GM23248 (cell line): Measurements from ENCODE around the gene HEPN1. TPM values are rescaled to one million over a fixed set of nuclear protein-coding genes. Genes with fewer than 3 reads are reported as not detected.

Experiments
- DNase-seq: peaks from one replicate; pipeline ENCODE4 v3.0.0-alpha.2; 2015
- H2AFZ ChIP-seq: fragments of 200-600 bp; sonication (generic); 2 replicates; pipeline ENCODE4 v1.6.1; 2016; ENCODE audit warnings: antibody characterized with exemption
- H3F3A ChIP-seq: fragments of 200-600 bp; sonication (generic); 2 replicates; pipeline ENCODE4 v1.6.1; 2016; ENCODE audit warnings: mild to moderate bottlenecking, antibody characterized with exemption, mixed run types; ENCODE audit not compliant: insufficient read depth
- H3K27ac ChIP-seq: fragments of 200-600 bp; sonication (generic); 2 replicates; pipeline ENCODE4 v1.5.1; 2016; ENCODE audit warnings: mild to moderate bottlenecking
- H3K27me3 ChIP-seq: fragments of 200-600 bp; sonication (generic); replicated peaks from 2 replicates; pipeline ENCODE4 v1.6.1; 2016; ENCODE audit warnings: mild to moderate bottlenecking; ENCODE audit not compliant: insufficient read depth
- H3K36me3 ChIP-seq: fragments of 200-600 bp; sonication (generic); 2 replicates; pipeline ENCODE4 v1.6.1; 2016; ENCODE audit warnings: low read depth, mild to moderate bottlenecking
- H3K4me1 ChIP-seq: fragments of 200-600 bp; sonication (generic); 2 replicates; pipeline ENCODE4 v1.6.1; 2016; ENCODE audit warnings: mild to moderate bottlenecking; ENCODE audit not compliant: insufficient read depth
- H3K4me2 ChIP-seq: fragments of 200-600 bp; sonication (generic); one replicate; pipeline ENCODE4 v1.6.1; 2016; ENCODE audit warnings: mild to moderate bottlenecking; ENCODE audit not compliant: unreplicated experiment
- H3K4me3 ChIP-seq: fragments of 200-600 bp; sonication (generic); 2 replicates; pipeline ENCODE4 v1.5.1; 2016; ENCODE audit warnings: mild to moderate bottlenecking
- H3K79me2 ChIP-seq: fragments of 200-600 bp; sonication (generic); 2 replicates; pipeline ENCODE4 v1.6.1; 2016; ENCODE audit warnings: mild to moderate bottlenecking; ENCODE audit not compliant: insufficient read depth
- H3K9ac ChIP-seq: fragments of 200-600 bp; sonication (generic); 2 replicates; pipeline ENCODE4 v1.6.1; 2016; ENCODE audit warnings: mild to moderate bottlenecking
- H3K9me2 ChIP-seq: fragments of 200-600 bp; sonication (generic); 2 replicates; pipeline ENCODE4 v1.6.1; 2016; ENCODE audit warnings: mixed run types, mild to moderate bottlenecking, moderate library complexity; ENCODE audit not compliant: insufficient read depth
- H3K9me3 ChIP-seq: fragments of 200-600 bp; sonication (generic); one replicate; pipeline ENCODE4 v1.6.1; 2017; ENCODE audit warnings: low read depth
- H4K20me1 ChIP-seq: fragments of 200-600 bp; sonication (generic); 2 replicates; pipeline ENCODE4 v1.6.0; 2016; ENCODE audit not compliant: insufficient read depth
- EZH2 ChIP-seq: fragments of 200-600 bp; sonication (generic); IDR thresholded peaks from 2 replicates; pipeline ENCODE4 v1.6.1; 2018; ENCODE audit warnings: antibody characterized with exemption, mild to moderate bottlenecking; ENCODE audit not compliant: insufficient read depth, poor library complexity, severe bottlenecking
- EZH2phosphoT487 ChIP-seq: fragments of 200-600 bp; sonication (generic); IDR thresholded peaks from 2 replicates; pipeline ENCODE4 v1.6.1; 2018; ENCODE audit warnings: antibody characterized with exemption, moderate library complexity, mild to moderate bottlenecking, low read depth; ENCODE audit not compliant: insufficient read depth
- WGBS, 2 experiments: methylation state at CpG; one replicate each; pipeline ENCODE4 v1.1.6; 2015 to 2017; ENCODE audit warnings: low lambda C conversion rate in 2 of 2, low coverage in 1 of 2; ENCODE audit errors: missing lambda C conversion rate in 2 of 2; 5-methylcytosine and 5-hydroxymethylcytosine counted together
- in situ Hi-C: fragments of 300-500 bp; cut with MboI; formaldehyde crosslinking; loops from 2 replicates; pipeline ENCODE4 v1.15.0; 2020
- polyA plus RNA-seq: library from polyadenylated mRNA; unstranded; fragments of >200 nt; fragmentation: Nextera tagmentation; extraction: Ambion mirVana; gene quantifications from 2 replicates; pipeline ENCODE4 v1.2.1, GENCODE V29; 2016
- total RNA-seq: library from RNA; depleted of rRNA; stranded (reverse); fragments of >200 nt; shearing (Covaris generic); gene quantifications from 2 replicates; pipeline ENCODE4 v1.2.3, GENCODE V29; 2014

HEPN1 gene
- total and polyA plus RNA-seq, 2 experiments from 2014 or later, result not detected

- Histone ChIP-seq H3K36me3 (no peaks in the 10 kb centered on the region), H3K4me2 (no peak overlapping the region), H3K27ac (no peak overlapping the region), H3K4me1 (no peaks in the 10 kb centered on the region), H3K9me3 (no peaks in the 10 kb centered on the region), H4K20me1 (no peaks in the 10 kb centered on the region), H3K9me2 (no peaks in the 10 kb centered on the region), H3K4me3 (no peak overlapping the region), H3F3A (no peaks in the 10 kb centered on the region), H3K9ac (no peak overlapping the region), H2AFZ (no peak overlapping the region), H3K27me3 (no peaks in the 10 kb centered on the region), H3K79me2 (no peaks in the 10 kb centered on the region)
- DNase-seq, result no peak
- WGBS, 2 experiments, result 73 to 77% methylated on average over 6 to 12 of the region's 12 CpGs
- no peak for TF ChIP-seq EZH2phosphoT487
- in situ Hi-C loops, result no loop called here
These were observed 31.9 kb upstream of the HEPN1 start for GRCh38 chr11:124886978-124887666.

GRCh38 chr11:124887667-124888013, 31.4 kb upstream of the HEPN1 start:
- H3K9ac ChIP-seq, result no peak overlapping the region
- H3F3A ChIP-seq, result no peaks in the 10 kb centered on the region
- H3K79me2 ChIP-seq, result no peaks in the 10 kb centered on the region
- no peaks in the 10 kb centered on the region for H3K36me3 ChIP-seq
- no peak overlapping the region for H3K4me2 ChIP-seq
- no peaks in the 10 kb centered on the region for H3K9me3 ChIP-seq
- no peak overlapping the region for H3K27ac ChIP-seq
- no peak overlapping the region for H3K4me3 ChIP-seq
- no peak for DNase-seq
- in situ Hi-C loops, result no loop called here
- H2AFZ ChIP-seq, result no peak overlapping the region
- no peaks in the 10 kb centered on the region for H3K27me3 ChIP-seq
- no peaks in the 10 kb centered on the region for H3K4me1 ChIP-seq
- H4K20me1 ChIP-seq, result no peaks in the 10 kb centered on the region
- no peaks in the 10 kb centered on the region for H3K9me2 ChIP-seq
- TF ChIP-seq EZH2, result no peak
- TF ChIP-seq EZH2phosphoT487, result no peak
- 61% methylated on average over 3 of the region's 3 CpGs for WGBS, 2 experiments

- TF ChIP-seq EZH2phosphoT487 (no peak), EZH2 (no peak)
- WGBS, 2 experiments, result 90 to 92% methylated on average over 2 of the region's 2 CpGs
- H3K27me3 ChIP-seq, result no peaks in the 10 kb centered on the region
These were observed 29.6 kb upstream of the HEPN1 start for GRCh38 chr11:124889191-124890091.

GRCh38 chr11:124890151-124890550, 28.9 kb upstream of the HEPN1 start:
- Histone ChIP-seq H3K4me3 (no peak overlapping the region), H3K4me1 (no peaks in the 10 kb centered on the region; the same call in 1 of the 2 replicates), H3K27ac (no peak overlapping the region), H3K9me2 (no peaks in the 10 kb centered on the region), H3K9me3 (no peaks in the 10 kb centered on the region), H3F3A (no peaks in the 10 kb centered on the region), H3K4me2 (no peak overlapping the region), H3K36me3 (no peaks in the 10 kb centered on the region), H2AFZ (no peak overlapping the region), H3K27me3 (no peaks in the 10 kb centered on the region), H3K79me2 (no peaks in the 10 kb centered on the region), H4K20me1 (no peaks in the 10 kb centered on the region), H3K9ac (no peak overlapping the region)
- 85 to 95% methylated on average over 2 of the region's 2 CpGs for WGBS, 2 experiments
- TF ChIP-seq EZH2, result no peak
- no peak for TF ChIP-seq EZH2phosphoT487
- in situ Hi-C loops, result no loop called here
- no peak for DNase-seq

More at GRCh38 chr11:124889191-124890091, 29.6 kb upstream of the HEPN1 start:
- Histone ChIP-seq H4K20me1 (no peaks in the 10 kb centered on the region), H3K4me3 (no peak overlapping the region), H3K9ac (no peak overlapping the region), H3K27ac (no peak overlapping the region), H2AFZ (no peak overlapping the region), H3K9me3 (no peaks in the 10 kb centered on the region), H3K9me2 (no peaks in the 10 kb centered on the region), H3F3A (no peaks in the 10 kb centered on the region), H3K4me1 (no peaks in the 10 kb centered on the region; the same call in 1 of the 2 replicates), H3K4me2 (no peak overlapping the region), H3K36me3 (no peaks in the 10 kb centered on the region), H3K79me2 (no peaks in the 10 kb centered on the region)
- in situ Hi-C loops, result no loop called here
- DNase-seq, result no peak
